H1 (cell line): ENCODE data around the gene USP37. TPM values are rescaled to one million over a fixed set of nuclear protein-coding genes. Genes with fewer than 3 reads are reported as not detected.

ENCODE experiments used
- CTCF ChIA-PET: fragments of 300-600 bp; sonication (Branson Sonifier 250); formaldehyde crosslinking; loops from one replicate; lab custom pipeline; 2021; ENCODE audit not compliant: partially characterized antibody; lab: Charles Lee
- POLR2A ChIA-PET: fragments of 300-600 bp; sonication (Branson Sonifier 250); formaldehyde crosslinking; loops from one replicate; lab custom pipeline; 2021; ENCODE audit warnings: inconsistent platforms; ENCODE audit not compliant: partially characterized antibody; lab: Charles Lee
- DNase-seq, 2 experiments: peaks; one replicate each; pipeline versions ENCODE4 v3.0.0 to v3.0.0-alpha.2; 2010 to 2022; ENCODE audit warnings: low spot score in 2 of 2, low read depth in 1 of 2, mixed read lengths in 1 of 2
- FAIRE-seq: peaks from 2 replicates; lab custom pipeline; 2011; peaks lifted over from hg19 to GRCh38; lab: Jason Lieb, UNC
- H2AFZ ChIP-seq: 2 replicates; pipeline ENCODE4 v1.8.1; 2012; ENCODE audit warnings: low read length, inconsistent platforms
- H2AK5ac ChIP-seq: 2 replicates; pipeline ENCODE4 v1.6.1; 2013; ENCODE audit warnings: low read depth, low read length
- H2BK120ac ChIP-seq: replicated peaks from 2 replicates; pipeline ENCODE3; 2013; ENCODE audit warnings: low read depth, low read length, inconsistent platforms
- H2BK12ac ChIP-seq: 2 replicates; pipeline ENCODE4 v1.6.1; 2013; ENCODE audit warnings: low read depth, low read length
- H2BK15ac ChIP-seq: 2 replicates; pipeline ENCODE4 v1.6.1; 2013; ENCODE audit warnings: low read length
- H2BK20ac ChIP-seq: 2 replicates; pipeline ENCODE4 v1.6.1; 2013; ENCODE audit warnings: low read length
- H2BK5ac ChIP-seq: 2 replicates; pipeline ENCODE4 v1.6.1; 2013; ENCODE audit warnings: low read depth, low read length
- H3K14ac ChIP-seq: 2 replicates; pipeline ENCODE4 v1.6.1; 2013; ENCODE audit warnings: inconsistent platforms; ENCODE audit not compliant: insufficient read length
- H3K18ac ChIP-seq: 2 replicates; pipeline ENCODE4 v1.6.1; 2013; ENCODE audit warnings: low read length; ENCODE audit errors: extremely low read depth
- H3K23ac ChIP-seq: 2 replicates; pipeline ENCODE4 v1.6.1; 2013; ENCODE audit warnings: inconsistent platforms; ENCODE audit not compliant: insufficient read length
- H3K23me2 ChIP-seq: 2 replicates; pipeline ENCODE4 v1.6.1; 2013; ENCODE audit warnings: low read depth, low read length
- H3K27ac ChIP-seq: 2 replicates; pipeline ENCODE4 v1.6.1; 2011; ENCODE audit warnings: low read depth, low read length, inconsistent platforms
- H3K27me3 ChIP-seq, 4 experiments: replicated peaks in 1 of 4; 1 replicate in 1 of 4; 2 replicates in 3 of 4; pipeline versions ENCODE4 v1.6.1 to v1.8.1; 2011 to 2013; ENCODE audit warnings: low read length in 3 of 4, mild to moderate bottlenecking in 3 of 4, inconsistent platforms in 2 of 4, mixed read lengths in 2 of 4, moderate library complexity in 1 of 4; ENCODE audit not compliant: control insufficient read depth in 3 of 4, insufficient read depth in 3 of 4; ENCODE audit errors: extremely low read depth in 1 of 4
- H3K36me3 ChIP-seq, 4 experiments: 2 replicates each; pipeline versions ENCODE4 v1.6.1 to v1.8.1; 2011 to 2013; ENCODE audit warnings: mild to moderate bottlenecking in 4 of 4, low read length in 3 of 4, moderate library complexity in 2 of 4, control low read depth in 1 of 4, inconsistent platforms in 1 of 4; ENCODE audit not compliant: insufficient read depth in 4 of 4, control insufficient read depth in 2 of 4
- H3K4ac ChIP-seq: replicated peaks from 2 replicates; pipeline ENCODE3; 2013; ENCODE audit warnings: low read length, low read depth, mixed read lengths, inconsistent platforms; ENCODE audit not compliant: insufficient read length
- H3K4me1 ChIP-seq, 4 experiments: replicated peaks in 1 of 4; 1 replicate in 1 of 4; 2 replicates in 3 of 4; pipeline versions ENCODE4 v1.6.1 to v1.8.1; 2011 to 2013; ENCODE audit warnings: low read length in 3 of 4, inconsistent platforms in 2 of 4, mixed read lengths in 1 of 4; ENCODE audit not compliant: insufficient read depth in 4 of 4, control insufficient read depth in 3 of 4
- H3K4me2 ChIP-seq, 2 experiments: 2 replicates each; pipeline versions ENCODE4 v1.6.1 to v1.8.1; 2011 to 2013; ENCODE audit warnings: low read depth in 2 of 2, low read length in 2 of 2, control low read depth in 1 of 2, inconsistent platforms in 1 of 2, mild to moderate bottlenecking in 1 of 2; ENCODE audit not compliant: insufficient read depth in 1 of 2
- H3K4me3 ChIP-seq, 4 experiments: fragments of 200-600, 300-600 bp in 1 of 4; sonication (generic), shearing (Covaris generic), sonication (Bioruptor Twin) in 1 of 4; 2 replicates each; pipeline versions ENCODE4 v1.5.1 to v1.8.1; 2011 to 2016; ENCODE audit warnings: low read length in 4 of 4, low read depth in 3 of 4, control low read depth in 2 of 4, inconsistent platforms in 2 of 4, mild to moderate bottlenecking in 2 of 4, mixed read lengths in 1 of 4, moderate library complexity in 1 of 4; ENCODE audit not compliant: insufficient read depth in 2 of 4; ENCODE audit errors: extremely low read depth in 1 of 4
- H3K56ac ChIP-seq: replicated peaks from 2 replicates; pipeline ENCODE3; 2013; ENCODE audit warnings: low read depth, mild to moderate bottlenecking, mixed read lengths, low read length, inconsistent platforms; ENCODE audit not compliant: insufficient read length
- H3K79me1 ChIP-seq: 2 replicates; pipeline ENCODE4 v1.6.1; 2013; ENCODE audit warnings: low read depth, low read length, control low read depth
- H3K79me2 ChIP-seq, 2 experiments: 2 replicates each; pipeline versions ENCODE4 v1.6.1 to v1.8.1; 2012 to 2013; ENCODE audit warnings: low read length in 2 of 2, mild to moderate bottlenecking in 2 of 2, inconsistent platforms in 1 of 2; ENCODE audit not compliant: insufficient read depth in 2 of 2, control insufficient read depth in 1 of 2
- H3K9ac ChIP-seq, 4 experiments: replicated peaks in 1 of 4; 1 replicate in 1 of 4; 2 replicates in 3 of 4; pipeline versions ENCODE4 v1.6.1 to v1.8.1; 2011 to 2013; ENCODE audit warnings: low read depth in 3 of 4, low read length in 3 of 4, control low read depth in 2 of 4, mild to moderate bottlenecking in 2 of 4, moderate library complexity in 2 of 4, inconsistent platforms in 1 of 4; ENCODE audit errors: extremely low read depth in 1 of 4
- H3K9me3 ChIP-seq, 2 experiments: 2 replicates each; pipeline versions ENCODE4 v1.6.1 to v1.8.1; 2012 to 2013; ENCODE audit warnings: mild to moderate bottlenecking in 2 of 2, moderate library complexity in 2 of 2, control low read depth in 1 of 2, inconsistent platforms in 1 of 2, low read depth in 1 of 2, low read length in 1 of 2, mixed read lengths in 1 of 2; ENCODE audit not compliant: insufficient read depth in 2 of 2
- H4K20me1 ChIP-seq, 2 experiments: replicated peaks in 1 of 2; 2 replicates each; pipeline versions ENCODE3 to v1.8.1; 2011 to 2013; ENCODE audit warnings: inconsistent platforms in 2 of 2, low read length in 2 of 2, mild to moderate bottlenecking in 1 of 2; ENCODE audit not compliant: insufficient read depth in 2 of 2, control insufficient read depth in 1 of 2
- H4K5ac ChIP-seq: 2 replicates; pipeline ENCODE4 v1.6.1; 2013; ENCODE audit warnings: low read length, low read depth, mixed read lengths, inconsistent platforms; ENCODE audit not compliant: insufficient read length
- H4K8ac ChIP-seq: 2 replicates; pipeline ENCODE4 v1.8.0; 2013; ENCODE audit warnings: mild to moderate bottlenecking, moderate library complexity, low read length, inconsistent platforms; ENCODE audit not compliant: insufficient read depth; ENCODE audit errors: extremely low read depth
- H4K91ac ChIP-seq: replicated peaks from 2 replicates; pipeline ENCODE3; 2013; ENCODE audit warnings: low read length, mixed read lengths, inconsistent platforms; ENCODE audit not compliant: insufficient read length
- ATF2 ChIP-seq: IDR thresholded peaks from 2 replicates; pipeline ENCODE4 v1.6.1; 2012; ENCODE audit warnings: low read length, inconsistent platforms
- BRCA1 ChIP-seq: IDR thresholded peaks from 2 replicates; pipeline ENCODE4 v1.6.1; 2012; ENCODE audit warnings: low read depth, low read length, improper control_type of control experiment
- CHD1 ChIP-seq: IDR thresholded peaks from 2 replicates; pipeline ENCODE4 v1.6.1; 2012; ENCODE audit warnings: low read depth, low read length, improper control_type of control experiment
- FOSL1 ChIP-seq: IDR thresholded peaks from 2 replicates; pipeline ENCODE4 v1.6.1; 2011; ENCODE audit warnings: mild to moderate bottlenecking, low read depth, low read length, moderate library complexity; ENCODE audit not compliant: insufficient read depth
- HDAC6 ChIP-seq: IDR thresholded peaks from one replicate; pipeline ENCODE4 v1.7.1; 2012; ENCODE audit warnings: low read depth, mild to moderate bottlenecking, inconsistent platforms, low read length, moderate library complexity
- JUN ChIP-seq: IDR thresholded peaks from 2 replicates; pipeline ENCODE4 v1.6.1; 2011; ENCODE audit warnings: low read depth, mild to moderate bottlenecking, improper control_type of control experiment, low read length
- JUND ChIP-seq: IDR thresholded peaks from 2 replicates; pipeline ENCODE4 v1.6.1; 2011; ENCODE audit warnings: mild to moderate bottlenecking, improper control_type of control experiment, low read length
- NANOG ChIP-seq: IDR thresholded peaks from 2 replicates; pipeline ENCODE4 v1.6.1; 2011; ENCODE audit warnings: low read length, low read depth, mild to moderate bottlenecking, inconsistent platforms; ENCODE audit not compliant: insufficient read depth, poor library complexity, severe bottlenecking
- NRF1 ChIP-seq: IDR thresholded peaks from 2 replicates; pipeline ENCODE4 v1.6.1; 2011; ENCODE audit warnings: mild to moderate bottlenecking, low read depth, low read length, improper control_type of control experiment
- TAF1 ChIP-seq: IDR thresholded peaks from 2 replicates; pipeline ENCODE4 v1.6.1; 2011; ENCODE audit warnings: mild to moderate bottlenecking, low read depth, low read length
- TBP ChIP-seq: IDR thresholded peaks from 2 replicates; pipeline ENCODE4 v1.6.1; 2011; ENCODE audit warnings: low read depth, low read length, improper control_type of control experiment
- YY1 ChIP-seq: IDR thresholded peaks from 2 replicates; pipeline ENCODE4 v1.6.1; 2011; ENCODE audit warnings: low read depth, mild to moderate bottlenecking, low read length
- WGBS, 2 experiments: shearing (Covaris generic) in 1 of 2; methylation state at CpG; one replicate each; pipeline versions ENCODE4 v1.1.6 to v1.1.7; 2013 to 2015; ENCODE audit warnings: low lambda C conversion rate in 2 of 2, mixed read lengths in 2 of 2, inconsistent platforms in 1 of 2, low coverage in 1 of 2, missing lambda C conversion rate in 1 of 2; ENCODE audit not compliant: insufficient replicate concordance in 2 of 2, insufficient coverage in 1 of 2, insufficient read length in 1 of 2; ENCODE audit errors: extremely low coverage in 1 of 2, missing lambda C conversion rate in 1 of 2; 5-methylcytosine and 5-hydroxymethylcytosine counted together
- polyA plus RNA-seq, 7 experiments: library from polyadenylated mRNA; depleted of rRNA in 3 of 7; stranded (reverse) in 5 of 7; unstranded in 2 of 7; fragments of >200 nt in 5 of 7; fragments of 200-250 nt in 2 of 7; gene quantifications; 1 replicate in 5 of 7; 2 replicates in 1 of 7; 4 replicates in 1 of 7; pipeline versions ENCODE4 v1.2.1 to v1.2.3, GENCODE V29; 2011 to 2013; ENCODE audit warnings: missing spikeins in 2 of 7, mixed read lengths in 2 of 7
- total RNA-seq: library from RNA; stranded (reverse); fragmentation: NEBNext Ultra II Directional; extraction: Animal tissue kit (Norgen Biotek cat#: 25700); gene quantifications from 2 replicates; pipeline ENCODE4 v1.2.1, GENCODE V29; 2021
- TF ChIP-seq, protein P1 (sequence below): IDR thresholded peaks from 2 replicates; pipeline ENCODE4 v1.6.1; 2011; ENCODE audit warnings: low read depth, mild to moderate bottlenecking, low read length; ENCODE audit not compliant: insufficient read depth

Gene USP37
- total and polyA plus RNA-seq, 2 of the 8 experiments (the other 6 are each of a cell fraction or from before 2014, with no cell fraction given), result 3.8 to 29.1 TPM

- Histone ChIP-seq H4K8ac (no peak overlapping the region), H2BK20ac (no peak overlapping the region), H4K91ac (no peak overlapping the region), H4K5ac (no peak overlapping the region), H2BK5ac (no peak overlapping the region), H2AK5ac (no peak overlapping the region), H3K56ac (no peak overlapping the region), H3K18ac (no peak overlapping the region), H3K14ac (no peak overlapping the region), H3K4me1 (no peaks in the 10 kb centered on the region), H3K27me3 (no peaks in the 10 kb centered on the region), H3K36me3 (peaks cover 16 to 49% (median 30%) of the 10 kb centered on the region in 4 experiments), H2BK12ac (no peak overlapping the region), H3K4ac (no peak overlapping the region), H3K79me2 (no peaks in the 10 kb centered on the region), H3K23me2 (no peaks in the 10 kb centered on the region), H3K27ac (no peak overlapping the region), H3K9me3 (no peaks in the 10 kb centered on the region), H3K9ac (no peak overlapping the region), H3K4me2 (no peak overlapping the region), H3K4me3 (no peak overlapping the region), H2AFZ (no peak overlapping the region), H3K23ac (no peak overlapping the region), H4K20me1 (no peaks in the 10 kb centered on the region), H2BK120ac (no peak overlapping the region), H2BK15ac (no peak overlapping the region), H3K79me1 (no peaks in the 10 kb centered on the region)
- CTCF ChIA-PET, result interaction anchor here (0.5 to 1.3 kb wide), 4 partner anchors 10 to 71 kb away, joined by 3 to 6 read pairs (median 3); no protein-coding TSS in a partner anchor
- FAIRE-seq, result no peak
- WGBS, 2 experiments, result 92% methylated on average over 3 of the region's 3 CpGs; no CpG with 5 or more reads in 1 of the 2 experiments
- POLR2A ChIA-PET, result no interaction called here
- no peak for DNase-seq
- TF ChIP-seq NANOG (no peak), JUN (no peak), CHD1 (no peak), NRF1 (no peak), HDAC6 (no peak), YY1 (no peak), JUND (no peak), BRCA1 (no peak), FOSL1 (no peak), ATF2 (no peak), TAF1 (no peak), TBP (no peak)
- TF ChIP-seq, protein P1, sequence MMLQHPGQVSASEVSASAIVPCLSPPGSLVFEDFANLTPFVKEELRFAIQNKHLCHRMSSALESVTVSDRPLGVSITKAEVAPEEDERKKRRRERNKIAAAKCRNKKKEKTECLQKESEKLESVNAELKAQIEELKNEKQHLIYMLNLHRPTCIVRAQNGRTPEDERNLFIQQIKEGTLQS, result no peak
These were observed 91.5 kb downstream of the USP37 start for GRCh38 chr2:218476676-218477075.
